GM12878 (cell line): ENCODE results near the gene SH3D19. TPM values are rescaled to one million over a fixed set of nuclear protein-coding genes. Genes with fewer than 3 reads are reported as not detected.

Experiments
- ATAC-seq: fragments of 200-7000 bp; cut with Tn5 transposase; 3 replicates; pipeline ENCODE4 v1.9.1; 2020; ENCODE audit warnings: mild to moderate bottlenecking, moderate library complexity
- BruUV-seq: library from RNA; stranded (reverse); fragments of 400-500 nt; replicated peaks from 2 replicates; lab custom pipeline; 2021; lab: Mats Ljungman, UMichigan
- CTCF ChIA-PET: fragments of 300-600 bp; sonication (Branson Sonifier 250); formaldehyde crosslinking; extraction: SDS; loops from one replicate; lab custom pipeline; 2021; ENCODE audit warnings: inconsistent platforms; lab: Yijun Ruan, JAX
- POLR2A ChIA-PET: fragments of 350-600 bp; formaldehyde crosslinking; extraction: SDS; loops from one replicate; lab custom pipeline; 2021; ENCODE audit warnings: inconsistent platforms; lab: Charles Lee
- RAD21 ChIA-PET: fragments of 300-600 bp; sonication (Branson Sonifier 250); formaldehyde crosslinking; loops from one replicate; lab custom pipeline; 2023; ENCODE audit warnings: antibody characterized with exemption; ENCODE audit not compliant: unreplicated experiment; lab: Charles Lee
- SMC1A ChIA-PET: fragments of 300-600 bp; sonication (Branson Sonifier 250); formaldehyde crosslinking; loops from one replicate; lab custom pipeline; 2023; ENCODE audit not compliant: unreplicated experiment, uncharacterized antibody; lab: Charles Lee
- DNase-seq: peaks from one replicate; pipeline ENCODE4 v3.0.0-alpha.2; 2011; ENCODE audit warnings: low read depth, low spot score
- FAIRE-seq: peaks from 3 replicates; lab custom pipeline; 2011; peaks lifted over from hg19 to GRCh38; lab: Jason Lieb, UNC
- H2AFZ ChIP-seq: 2 replicates; pipeline ENCODE4 v1.6.0; 2011; ENCODE audit warnings: low read depth, low read length, control low read depth; ENCODE audit not compliant: control insufficient read depth
- H3K27ac ChIP-seq: 2 replicates; pipeline ENCODE4 v1.5.1; 2011; ENCODE audit warnings: control low read depth; ENCODE audit not compliant: control insufficient read depth, insufficient read depth
- H3K27me3 ChIP-seq, 2 experiments: replicated peaks in 1 of 2; 2 replicates each; pipeline versions ENCODE4 v1.6.0 to v1.6.1; 2011; ENCODE audit warnings: low read length in 1 of 2; ENCODE audit not compliant: control insufficient read depth in 2 of 2, insufficient read depth in 2 of 2
- H3K36me3 ChIP-seq, 2 experiments: 2 replicates each; pipeline ENCODE4 v1.5.1; 2011; ENCODE audit warnings: low read length in 1 of 2; ENCODE audit not compliant: control insufficient read depth in 2 of 2, insufficient read depth in 2 of 2
- H3K4me1 ChIP-seq: 2 replicates; pipeline ENCODE4 v1.6.1; 2011; ENCODE audit warnings: mild to moderate bottlenecking, low read length, moderate library complexity, mixed read lengths; ENCODE audit not compliant: control insufficient read depth, insufficient read depth
- H3K4me2 ChIP-seq: 2 replicates; pipeline ENCODE4 v1.6.0; 2011; ENCODE audit warnings: control low read depth; ENCODE audit not compliant: control insufficient read depth, insufficient read depth
- H3K4me3 ChIP-seq: fragments of 200-600 bp; sonication (generic); 2 replicates; pipeline ENCODE4 v1.5.1; 2016
- H3K79me2 ChIP-seq: 2 replicates; pipeline ENCODE4 v1.6.0; 2011; ENCODE audit warnings: low read length; ENCODE audit not compliant: control insufficient read depth, insufficient read depth
- H3K9ac ChIP-seq: 2 replicates; pipeline ENCODE4 v1.8.0; 2011; ENCODE audit warnings: low read length, control low read depth, mixed read lengths; ENCODE audit not compliant: control insufficient read depth, insufficient read depth
- H3K9me3 ChIP-seq: replicated peaks from 3 replicates; pipeline ENCODE4 v1.5.1; 2011; ENCODE audit warnings: mild to moderate bottlenecking, low read length; ENCODE audit not compliant: control insufficient read depth, insufficient read depth
- H4K20me1 ChIP-seq: 2 replicates; pipeline ENCODE4 v1.6.0; 2011; ENCODE audit not compliant: control insufficient read depth, insufficient read depth
- CBFB ChIP-seq: IDR thresholded peaks from 2 replicates; pipeline ENCODE4 v1.6.1; 2016; ENCODE audit warnings: antibody characterized with exemption, low read depth
- CUX1 ChIP-seq: IDR thresholded peaks from 2 replicates; pipeline ENCODE4 v1.6.1; 2012; ENCODE audit warnings: improper control_type of control experiment, low read depth, low read length; ENCODE audit not compliant: insufficient replicate concordance
- EED ChIP-seq: sonication (generic); IDR thresholded peaks from 2 replicates; pipeline ENCODE4 v1.6.1; 2016; ENCODE audit warnings: antibody characterized with exemption, low read depth
- ESRRA ChIP-seq: IDR thresholded peaks from 2 replicates; pipeline ENCODE4 v1.6.1; 2012; ENCODE audit warnings: mild to moderate bottlenecking, low read length, improper control_type of control experiment
- IRF5 ChIP-seq: fragments of 450-650 bp; IDR thresholded peaks from 2 replicates; pipeline ENCODE4 v1.6.1; 2017; ENCODE audit warnings: borderline replicate concordance
- MEF2A ChIP-seq: IDR thresholded peaks from 2 replicates; pipeline ENCODE4 v1.6.1; 2011; ENCODE audit warnings: low read depth, mild to moderate bottlenecking, low read length, moderate library complexity; ENCODE audit not compliant: insufficient read depth
- NFIC ChIP-seq: IDR thresholded peaks from 2 replicates; pipeline ENCODE4 v1.6.1; 2012; ENCODE audit warnings: low read depth, mild to moderate bottlenecking, inconsistent platforms, low read length, moderate library complexity
- NFXL1 ChIP-seq: fragments of 450-650 bp; IDR thresholded peaks from 2 replicates; pipeline ENCODE4 v1.6.1; 2017; ENCODE audit warnings: antibody characterized with exemption, mild to moderate bottlenecking, borderline replicate concordance
- POLR2AphosphoS2 ChIP-seq: IDR thresholded peaks from 2 replicates; pipeline ENCODE4 v1.6.1; 2011; ENCODE audit warnings: low read depth, mild to moderate bottlenecking, low read length, improper control_type of control experiment, moderate library complexity
- RBBP5 ChIP-seq: fragments of 200-600 bp; sonication (generic); conservative IDR thresholded peaks from 2 replicates; pipeline ENCODE4 v1.6.1; 2016
- RELA ChIP-seq: fragments of 450-650 bp; IDR thresholded peaks from 2 replicates; pipeline ENCODE4 v1.8.0; 2014; ENCODE audit warnings: borderline replicate concordance; ENCODE audit not compliant: partially characterized antibody
- TCF3 ChIP-seq: IDR thresholded peaks from 2 replicates; pipeline ENCODE4 v1.6.1; 2012; ENCODE audit warnings: low read depth, mild to moderate bottlenecking, low read length, borderline replicate concordance; ENCODE audit not compliant: insufficient read depth
- ZBTB11 ChIP-seq: fragments of 450-650 bp; formaldehyde crosslinking; IDR thresholded peaks from 2 replicates; pipeline ENCODE4 v1.5.0; 2022; ENCODE audit warnings: mild to moderate bottlenecking, missing genetic modification characterization
- WGBS: methylation state at CpG from one replicate; pipeline ENCODE4 v1.1.6; 2016; ENCODE audit warnings: low lambda C conversion rate; ENCODE audit not compliant: insufficient replicate concordance, insufficient coverage; ENCODE audit errors: missing lambda C conversion rate; 5-methylcytosine and 5-hydroxymethylcytosine counted together
- in situ Hi-C: fragments of 300-500 bp; cut with MboI; formaldehyde crosslinking; loops from 9 replicates; pipeline ENCODE4 v1.14.3; 2018; ENCODE audit warnings: mixed read lengths
- intact Hi-C: fragments of 100-400 bp; cut with micrococcal nuclease; formaldehyde crosslinking; loops from one replicate; pipeline ENCODE4 v1.14.2; 2022; ENCODE audit not compliant: unreplicated experiment
- polyA plus RNA-seq, 11 experiments: library from polyadenylated mRNA; depleted of rRNA in 4 of 11; unstranded in 6 of 11; stranded (reverse) in 5 of 11; fragments of >200 nt; fragmentation: Nextera tagmentation in 4 of 11; fragmentation: Illumina TruSeq in 1 of 11; extraction: Ambion mirVana in 4 of 11; extraction: Trizol in 1 of 11; gene quantifications; 1 replicate in 1 of 11; 2 replicates in 10 of 11; pipeline versions ENCODE4 v1.2.1 to v1.2.3, GENCODE V29; 2011 to 2016; ENCODE audit warnings: inconsistent platforms in 2 of 11, missing spikeins in 2 of 11, low read depth in 1 of 11
- total RNA-seq, 4 experiments: library from RNA; depleted of rRNA in 3 of 4; stranded (reverse); fragments of >200 nt in 3 of 4; fragmentation: Illumina TruSeq in 1 of 4; extraction: Trizol in 1 of 4; gene quantifications; 2 replicates each; pipeline versions ENCODE4 v1.2.1 to v1.2.3, GENCODE V29; 2013 to 2021

SH3D19 gene
- total and polyA plus RNA-seq, 10 of the 15 experiments (the other 5 are each of a cell fraction or from before 2014, with no cell fraction given), result 0.03 to 6.9 (median 0.33) TPM; not detected in 3

- Histone ChIP-seq H3K4me1 (no peaks in the 10 kb centered on the region), H3K9ac (no peak overlapping the region; the same call in 1 of the 2 replicates), H3K27ac (no peak overlapping the region), H3K4me2 (no peak overlapping the region), H3K27me3 (no peaks in the 10 kb centered on the region), H4K20me1 (no peaks in the 10 kb centered on the region), H3K36me3 (no peaks in the 10 kb centered on the region), H3K9me3 (no peaks in the 10 kb centered on the region), H3K4me3 (no peak overlapping the region), H3K79me2 (no peaks in the 10 kb centered on the region), H2AFZ (no peak overlapping the region)
- in situ Hi-C loops (no loop called here), intact Hi-C loops (no loop called here)
- RAD21 ChIA-PET, result no interaction called here
- WGBS, result 34% methylated on average over 9 of the region's 9 CpGs
- DNase-seq, result no peak
- SMC1A ChIA-PET, result interaction anchor here (1.3 kb wide), 1 partner anchor 16 kb away, joined by 4 read pairs; no protein-coding TSS in a partner anchor
- no peak for FAIRE-seq
- no peak for ATAC-seq
- POLR2A ChIA-PET, result interaction anchor here (0.6 kb wide), 1 partner anchor 12 kb away, joined by 3 read pairs; no protein-coding TSS in a partner anchor
- BruUV-seq, result no TSS peak
- CTCF ChIA-PET, result interaction anchor here (0.6 kb wide), 1 partner anchor 572 kb away, joined by 3 read pairs; no protein-coding TSS in a partner anchor
- TF ChIP-seq NFXL1, result no peak
- no peak for TF ChIP-seq EED
- TF ChIP-seq ZBTB11 (CRISPR knock-in tag), result no peak
- no peak for TF ChIP-seq CUX1
- no peak for TF ChIP-seq CBFB
- no peak for TF ChIP-seq POLR2AphosphoS2
- no peak for TF ChIP-seq ESRRA
- no peak for TF ChIP-seq IRF5
- TF ChIP-seq TCF3, result no peak
- TF ChIP-seq RBBP5, result no peak
- TF ChIP-seq NFIC, result no peak
- no peak for TF ChIP-seq RELA
- no peak for TF ChIP-seq MEF2A
Observed at GRCh38 chr4:151150821-151151580, 174.4 kb downstream of the SH3D19 start.
